GM20000 (cell line): ENCODE results near the gene SLC11A1.

Source experiments
- DNase-seq: peaks from one replicate; pipeline ENCODE4 v3.0.0; 2012; ENCODE audit warnings: low spot score
- TF ChIP-seq, protein P1 (sequence below): IDR thresholded peaks from 2 replicates; pipeline ENCODE4 v1.5.1; 2012; ENCODE audit warnings: mild to moderate bottlenecking, control low read depth; ENCODE audit errors: extremely low read depth, missing control alignments

Gene SLC11A1

GRCh38 chr2:218381916-218382366, at the start of gene SLC11A1:
SLC11A1 (plus strand) TSS chr2:218382273; CDS start chr2:218382369, 96 bp downstream.
- TF ChIP-seq, protein P1, sequence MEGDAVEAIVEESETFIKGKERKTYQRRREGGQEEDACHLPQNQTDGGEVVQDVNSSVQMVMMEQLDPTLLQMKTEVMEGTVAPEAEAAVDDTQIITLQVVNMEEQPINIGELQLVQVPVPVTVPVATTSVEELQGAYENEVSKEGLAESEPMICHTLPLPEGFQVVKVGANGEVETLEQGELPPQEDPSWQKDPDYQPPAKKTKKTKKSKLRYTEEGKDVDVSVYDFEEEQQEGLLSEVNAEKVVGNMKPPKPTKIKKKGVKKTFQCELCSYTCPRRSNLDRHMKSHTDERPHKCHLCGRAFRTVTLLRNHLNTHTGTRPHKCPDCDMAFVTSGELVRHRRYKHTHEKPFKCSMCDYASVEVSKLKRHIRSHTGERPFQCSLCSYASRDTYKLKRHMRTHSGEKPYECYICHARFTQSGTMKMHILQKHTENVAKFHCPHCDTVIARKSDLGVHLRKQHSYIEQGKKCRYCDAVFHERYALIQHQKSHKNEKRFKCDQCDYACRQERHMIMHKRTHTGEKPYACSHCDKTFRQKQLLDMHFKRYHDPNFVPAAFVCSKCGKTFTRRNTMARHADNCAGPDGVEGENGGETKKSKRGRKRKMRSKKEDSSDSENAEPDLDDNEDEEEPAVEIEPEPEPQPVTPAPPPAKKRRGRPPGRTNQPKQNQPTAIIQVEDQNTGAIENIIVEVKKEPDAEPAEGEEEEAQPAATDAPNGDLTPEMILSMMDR = no peak
- no peak for DNase-seq

DNA sequence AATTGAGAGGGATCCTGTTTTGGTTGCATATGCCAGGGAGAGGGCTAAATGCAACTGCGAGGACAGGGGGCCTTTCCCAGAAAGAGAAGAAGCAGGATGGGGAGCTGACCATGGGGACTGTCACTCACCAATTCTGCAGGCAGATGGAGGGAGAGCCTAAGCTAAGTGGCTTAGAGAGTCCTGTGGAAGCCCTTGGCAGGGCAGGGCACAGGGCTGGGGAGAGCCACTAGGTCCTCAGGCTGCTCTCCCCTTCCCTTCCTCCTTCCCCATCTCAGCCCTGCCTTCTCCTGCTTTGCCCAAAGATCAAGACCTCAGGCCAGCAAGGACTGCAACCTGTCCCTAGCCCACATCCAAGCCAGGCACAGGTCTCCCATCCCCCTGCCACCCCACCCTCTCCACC, 49.8 kb upstream of the SLC11A1 start:
- TF ChIP-seq, protein P1 = no peak
- DNase-seq = peak; percentile 5

DNA sequence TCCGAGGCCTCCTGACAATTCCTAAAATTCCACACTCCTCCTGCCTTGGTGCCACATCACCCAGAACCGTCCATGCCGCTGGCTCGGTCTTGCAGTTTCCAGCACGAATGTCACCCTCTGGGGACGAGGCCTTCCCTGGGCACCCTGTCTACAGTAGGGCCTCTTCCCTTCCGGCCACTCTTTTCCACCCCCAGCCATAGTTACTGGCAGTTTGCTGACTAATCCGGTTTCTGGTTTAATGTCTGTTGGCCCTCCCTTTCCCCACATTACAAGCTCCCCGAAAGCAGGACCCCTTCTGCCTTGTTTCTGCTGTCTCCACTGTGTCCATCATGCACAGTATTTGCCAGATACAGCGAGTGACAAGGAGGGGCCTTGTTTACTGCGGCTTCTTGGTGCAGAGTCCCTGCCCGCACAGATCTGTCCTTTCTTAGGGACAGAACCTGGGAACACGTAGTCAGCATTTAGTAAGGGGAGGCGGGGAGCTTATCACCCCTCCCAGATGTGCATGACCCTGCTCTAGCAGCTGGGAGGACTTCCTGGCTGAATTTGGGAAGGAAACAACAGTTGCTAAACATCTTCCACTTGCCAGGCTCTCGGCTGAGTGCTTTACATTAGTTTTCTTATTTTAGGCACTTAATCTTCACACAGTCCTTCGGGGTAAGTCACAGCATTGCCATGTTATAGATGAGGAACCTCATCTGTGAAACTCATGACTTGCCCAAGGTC, 49.0 kb upstream of the SLC11A1 start:
- TF ChIP-seq, protein P1 = no peak
- no peak for DNase-seq

DNA sequence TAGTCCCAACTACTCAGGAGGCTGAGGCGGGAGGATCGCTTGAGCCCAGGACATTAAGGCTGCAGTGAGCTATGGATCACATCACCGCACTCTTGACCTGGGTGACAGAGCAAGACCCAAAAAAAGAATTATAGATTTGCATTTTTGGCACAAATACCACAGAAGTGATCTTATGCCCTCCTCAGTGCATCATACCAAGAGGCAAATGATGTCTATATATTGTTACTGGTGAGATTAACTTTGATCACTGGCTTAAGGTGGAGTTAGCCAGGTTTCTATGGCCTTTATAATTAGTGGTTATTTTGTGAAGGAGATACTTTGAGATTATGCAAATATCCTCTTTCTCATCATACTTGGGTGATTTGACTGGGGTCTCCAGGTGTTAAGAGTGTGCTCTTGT, 47.5 kb upstream of the SLC11A1 start:
- TF ChIP-seq, protein P1 = no peak
- DNase-seq = no peak

GRCh38 chr2:218340656-218341055, 41.4 kb upstream of the SLC11A1 start:
- no peak for DNase-seq
- TF ChIP-seq, protein P1 = no peak

DNA sequence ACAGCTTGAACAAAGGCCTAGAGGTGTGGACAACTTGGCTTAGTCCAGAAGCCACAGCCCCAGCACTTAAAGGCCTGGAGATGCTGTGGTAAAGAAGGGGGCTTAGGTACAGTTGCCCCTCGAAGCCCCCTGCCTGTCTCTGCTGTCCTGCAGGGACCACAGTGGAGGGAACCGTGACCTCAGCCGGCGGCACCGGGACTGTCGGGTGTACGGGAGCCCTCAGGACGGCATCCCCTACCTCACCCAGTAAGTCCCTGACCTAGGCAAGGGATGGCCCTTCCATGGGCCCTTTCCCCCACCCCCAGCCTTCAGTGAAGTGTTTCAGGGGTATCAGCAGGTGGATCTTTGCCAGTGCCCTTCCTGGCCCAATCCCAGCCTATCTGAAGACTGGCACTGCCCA, 40.7 kb upstream of the SLC11A1 start:
- no peak for DNase-seq
- TF ChIP-seq, protein P1 = no peak

GRCh38 chr2:218342837-218343236, 39.2 kb upstream of the SLC11A1 start:
- TF ChIP-seq, protein P1 = no peak

More at GRCh38 chr2:218342837-218343236, 39.2 kb upstream of the SLC11A1 start:
- DNase-seq = no peak
